Tibial nerve (tissue), 4 donors: Measurements from ENCODE around the gene ST3GAL3. TPM values are rescaled to one million over a fixed set of nuclear protein-coding genes. Genes with fewer than 3 reads are reported as not detected.

Experiments used
- DNase-seq, 2 donors: peaks; one replicate each; pipeline ENCODE4 v3.0.0-alpha.2; 2019; ENCODE audit warnings: low spot score in 2 of 2
- H3K27ac ChIP-seq, 4 donors: fragments of 200-600 bp; sonication (generic) in 3 of 4; one replicate each; pipeline ENCODE4 v1.5.1; 2017 to 2019; ENCODE audit warnings: mild to moderate bottlenecking in 1 of 4
- H3K27me3 ChIP-seq, 2 donors: fragments of 200-600 bp; sonication (generic) in 1 of 2; one replicate each; pipeline versions ENCODE4 v1.5.1 to v1.6.0; 2017 to 2019
- H3K36me3 ChIP-seq, 3 donors: fragments of 200-600 bp; sonication (generic); one replicate each; pipeline ENCODE4 v1.5.1; 2018 to 2019
- H3K4me1 ChIP-seq, 4 donors: fragments of 200-600 bp; sonication (generic) in 3 of 4; one replicate each; pipeline ENCODE4 v1.5.1; 2017 to 2019
- H3K4me3 ChIP-seq, 4 donors: fragments of 200-600 bp; sonication (generic) in 3 of 4; one replicate each; pipeline ENCODE4 v1.5.1; 2017 to 2019; ENCODE audit warnings: mild to moderate bottlenecking in 1 of 4, moderate library complexity in 1 of 4
- H3K9me3 ChIP-seq, 4 donors: fragments of 200-600 bp; sonication (generic) in 3 of 4; one replicate each; pipeline ENCODE4 v1.5.1; 2017 to 2019
- EP300 ChIP-seq, 2 donors: sonication (generic); formaldehyde crosslinking; IDR thresholded peaks; one replicate each; pipeline ENCODE4 v1.6.1; 2017; ENCODE audit warnings: antibody characterized with exemption in 2 of 2, mild to moderate bottlenecking in 1 of 2
- POLR2A ChIP-seq, 2 donors: fragments of 450-650 bp; IDR thresholded peaks; one replicate each; pipeline ENCODE4 v1.6.1; 2017; ENCODE audit warnings: antibody characterized with exemption in 2 of 2, mild to moderate bottlenecking in 2 of 2, moderate library complexity in 2 of 2
- WGBS, 2 donors: methylation state at CpG; one replicate each; pipeline ENCODE4 v1.1.5; 2018; 5-methylcytosine and 5-hydroxymethylcytosine counted together
- total RNA-seq, 4 donors: library from RNA; depleted of rRNA; stranded (reverse); fragments of >200 nt; gene quantifications; one replicate each; pipeline ENCODE4 v1.1.0, GENCODE V29; 2016
- TF ChIP-seq, protein P1 (sequence below), 5 experiments: fragments of 200-600 bp in 3 of 5; fragments of 450-650 bp in 2 of 5; sonication (generic) in 3 of 5; IDR thresholded peaks; one replicate each; pipeline ENCODE4 v1.5.1; 2016 to 2019; ENCODE audit warnings: antibody characterized with exemption in 5 of 5, mild to moderate bottlenecking in 3 of 5, moderate library complexity in 2 of 5

ST3GAL3 gene
- total RNA-seq, 4 donors from 2014 or later = 20.7 to 27.0 (median 24.1) TPM

DNA sequence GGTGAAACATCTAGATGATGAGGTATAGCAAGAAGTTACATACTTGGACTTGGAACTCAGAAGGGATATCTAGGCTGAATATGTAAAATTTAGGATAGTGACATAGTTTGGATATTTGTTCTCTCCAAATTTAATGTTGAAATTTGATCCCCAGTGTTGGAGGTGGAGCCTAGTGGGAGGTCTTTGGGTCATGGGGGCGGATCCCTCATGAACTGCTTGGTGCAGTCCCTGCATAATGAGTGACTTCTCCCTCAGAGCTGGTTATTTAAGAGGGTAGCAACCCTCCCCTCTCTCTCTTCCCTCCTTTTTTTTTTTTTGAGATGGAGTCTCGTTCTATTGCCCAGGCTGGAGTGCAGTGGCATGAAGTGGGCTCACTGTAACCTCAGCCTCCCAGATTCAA lies 15.5 kb downstream of the ST3GAL3 start:
- WGBS, 2 donors = 96% methylated on average over 2 of the region's 2 CpGs
- DNase-seq = no peak
- TF ChIP-seq EP300 (IDR thresholded peaks at IDR 0.05) (no peak), POLR2A (IDR thresholded peaks at IDR 0.05) (no peak)
- TF ChIP-seq, protein P1, sequence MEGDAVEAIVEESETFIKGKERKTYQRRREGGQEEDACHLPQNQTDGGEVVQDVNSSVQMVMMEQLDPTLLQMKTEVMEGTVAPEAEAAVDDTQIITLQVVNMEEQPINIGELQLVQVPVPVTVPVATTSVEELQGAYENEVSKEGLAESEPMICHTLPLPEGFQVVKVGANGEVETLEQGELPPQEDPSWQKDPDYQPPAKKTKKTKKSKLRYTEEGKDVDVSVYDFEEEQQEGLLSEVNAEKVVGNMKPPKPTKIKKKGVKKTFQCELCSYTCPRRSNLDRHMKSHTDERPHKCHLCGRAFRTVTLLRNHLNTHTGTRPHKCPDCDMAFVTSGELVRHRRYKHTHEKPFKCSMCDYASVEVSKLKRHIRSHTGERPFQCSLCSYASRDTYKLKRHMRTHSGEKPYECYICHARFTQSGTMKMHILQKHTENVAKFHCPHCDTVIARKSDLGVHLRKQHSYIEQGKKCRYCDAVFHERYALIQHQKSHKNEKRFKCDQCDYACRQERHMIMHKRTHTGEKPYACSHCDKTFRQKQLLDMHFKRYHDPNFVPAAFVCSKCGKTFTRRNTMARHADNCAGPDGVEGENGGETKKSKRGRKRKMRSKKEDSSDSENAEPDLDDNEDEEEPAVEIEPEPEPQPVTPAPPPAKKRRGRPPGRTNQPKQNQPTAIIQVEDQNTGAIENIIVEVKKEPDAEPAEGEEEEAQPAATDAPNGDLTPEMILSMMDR (IDR thresholded peaks at IDR 0.05) = no peak
- no peaks in the 10 kb centered on the region for H3K36me3 ChIP-seq
- no peaks in the 10 kb centered on the region for H3K9me3 ChIP-seq
- H3K27ac ChIP-seq = no peak overlapping the region
- peaks cover 0 to 17% (median 4%) of the 10 kb centered on the region in 4 donors for H3K4me1 ChIP-seq
- no peaks in the 10 kb centered on the region for H3K27me3 ChIP-seq
- H3K4me3 ChIP-seq = no peak overlapping the region

DNA sequence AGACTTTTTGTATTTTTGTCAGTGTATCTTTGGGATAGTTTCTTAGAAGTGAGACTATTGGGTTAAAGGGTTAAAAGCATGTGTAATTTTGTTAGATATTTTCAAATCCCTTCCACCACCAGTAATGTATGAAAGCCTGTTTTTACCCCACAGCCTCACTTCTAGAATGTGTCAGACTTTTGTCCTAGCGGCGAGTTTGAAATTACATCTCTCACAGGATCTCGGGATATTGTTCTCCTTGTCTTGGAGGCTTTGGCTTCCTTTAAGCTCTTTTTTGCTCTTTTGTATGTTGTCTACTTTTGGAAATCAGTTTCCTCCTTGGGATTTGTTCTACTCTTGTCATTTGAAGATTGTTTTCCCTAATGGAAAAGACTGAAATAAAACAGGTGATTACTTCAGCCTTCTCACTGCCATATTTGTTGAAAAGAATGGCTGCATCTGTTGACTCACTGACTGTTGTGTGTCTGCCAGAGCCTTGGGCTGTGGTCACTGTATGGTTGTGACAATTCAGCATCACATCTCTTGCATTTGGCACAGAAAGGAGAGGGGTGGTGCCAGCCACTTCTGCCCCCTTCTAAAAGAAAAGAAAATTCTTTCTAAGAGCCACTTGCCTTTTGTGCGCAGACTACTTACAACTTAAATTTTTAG lies 22.6 kb downstream of the ST3GAL3 start:
- 49 to 60% methylated on average over 4 of the region's 4 CpGs for WGBS, 2 donors
- Histone ChIP-seq H3K9me3 (no peaks in the 10 kb centered on the region), H3K4me1 (peaks cover 0 to 4% (median 0%) of the 10 kb centered on the region in 4 donors), H3K27me3 (no peaks in the 10 kb centered on the region), H3K27ac (peak overlapping the region in 1 of 4 donors; percentile 38), H3K36me3 (no peaks in the 10 kb centered on the region), H3K4me3 (no peak overlapping the region)
- TF ChIP-seq EP300 (IDR thresholded peaks at IDR 0.05) = no peak
- TF ChIP-seq POLR2A (IDR thresholded peaks at IDR 0.05) = no peak
- TF ChIP-seq, protein P1 (IDR thresholded peaks at IDR 0.05) = no peak
- no peak for DNase-seq

DNA sequence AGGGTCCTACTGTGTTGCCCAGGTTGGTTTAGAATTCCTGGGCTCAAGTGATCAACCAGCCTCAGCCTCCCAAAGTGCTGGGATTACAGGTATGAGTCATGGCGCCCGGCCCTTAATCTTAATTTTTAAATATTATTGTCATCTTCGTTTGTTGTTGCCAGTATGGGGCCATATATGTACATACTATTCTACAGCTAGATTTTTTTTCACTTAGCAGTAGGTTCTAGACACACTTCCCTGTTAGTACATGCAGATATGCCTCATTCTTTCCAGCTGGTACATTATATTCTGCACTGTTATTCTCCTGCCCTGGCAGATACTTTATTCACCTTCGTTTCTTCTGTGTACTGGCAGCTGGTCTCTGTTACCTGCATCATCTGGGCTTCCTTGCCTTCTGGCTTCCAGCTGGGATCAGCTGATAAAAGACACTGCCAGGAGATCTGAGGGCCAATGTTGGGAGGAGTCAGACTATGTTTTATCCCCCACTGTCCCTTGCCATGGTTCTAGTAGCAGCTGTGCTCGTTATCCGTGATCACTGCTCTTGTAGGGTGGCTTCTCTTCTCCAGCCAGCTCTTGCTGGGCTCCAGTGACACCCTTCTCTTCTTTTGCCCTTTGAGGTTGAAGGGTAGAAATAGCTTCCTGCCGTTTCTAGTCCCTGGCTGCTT lies 24.7 kb downstream of the ST3GAL3 start:
- Histone ChIP-seq H3K9me3 (no peaks in the 10 kb centered on the region), H3K27ac (no peak overlapping the region), H3K4me3 (no peak overlapping the region), H3K36me3 (peaks cover 0 to 14% (median 0%) of the 10 kb centered on the region in 3 donors), H3K4me1 (peaks cover 0 to 4% (median 0%) of the 10 kb centered on the region in 4 donors), H3K27me3 (no peaks in the 10 kb centered on the region)
- 68 to 75% methylated on average over 7 of the region's 7 CpGs for WGBS, 2 donors
- no peak for DNase-seq
- TF ChIP-seq POLR2A (IDR thresholded peaks at IDR 0.05) = no peak
- TF ChIP-seq EP300 (IDR thresholded peaks at IDR 0.05) = no peak

DNA sequence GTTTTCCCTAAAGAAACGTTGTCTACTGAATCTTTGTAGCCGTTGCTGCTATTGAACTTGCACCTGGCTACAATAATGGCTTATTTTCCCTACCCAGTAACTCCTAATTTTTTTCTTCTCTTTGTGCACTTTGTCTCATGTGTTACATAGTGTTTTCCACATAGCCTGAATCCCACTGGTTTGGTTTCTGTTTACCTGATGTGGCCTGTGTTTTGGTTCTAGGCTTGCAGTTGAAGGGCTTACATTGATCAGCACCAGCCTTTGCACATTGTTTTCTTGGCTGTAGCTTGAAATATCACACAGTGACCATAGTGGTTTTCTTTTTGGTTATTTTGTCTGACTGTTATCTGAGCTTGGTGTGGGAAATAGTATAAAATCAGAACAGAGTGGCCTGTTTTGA lies 29.5 kb downstream of the ST3GAL3 start:
- Histone ChIP-seq H3K4me1 (no peaks in the 10 kb centered on the region), H3K27me3 (no peaks in the 10 kb centered on the region), H3K36me3 (peaks cover 0 to 47% (median 0%) of the 10 kb centered on the region in 3 donors), H3K27ac (no peak overlapping the region), H3K4me3 (no peak overlapping the region), H3K9me3 (no peaks in the 10 kb centered on the region)
- no peak for TF ChIP-seq EP300 (IDR thresholded peaks at IDR 0.05)
- TF ChIP-seq POLR2A (IDR thresholded peaks at IDR 0.05) = no peak
- TF ChIP-seq, protein P1 (IDR thresholded peaks at IDR 0.05) = no peak
- DNase-seq = no peak
- WGBS, 2 donors = 45 to 59% methylated on average over 2 of the region's 2 CpGs

DNA sequence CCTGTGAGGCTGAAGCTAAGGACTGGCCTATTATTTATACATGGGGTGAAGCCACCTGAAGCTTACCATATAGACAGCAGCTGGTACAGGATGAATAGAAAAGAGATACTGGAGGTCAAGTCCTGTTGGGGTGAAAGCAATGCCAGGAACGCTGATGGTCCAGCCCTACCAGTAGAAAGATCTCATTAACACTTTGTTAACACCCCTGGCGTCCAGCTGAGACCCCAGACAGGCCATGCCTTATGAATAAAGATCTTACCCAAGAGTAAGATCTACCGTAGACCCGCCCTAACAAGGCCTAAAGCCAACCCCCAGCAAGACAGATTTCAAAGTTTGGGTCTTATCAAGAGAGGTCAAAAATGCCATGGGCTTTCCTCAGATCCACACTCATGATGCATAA lies 34.7 kb downstream of the ST3GAL3 start:
- Histone ChIP-seq H3K27ac (no peak overlapping the region), H3K27me3 (no peaks in the 10 kb centered on the region), H3K9me3 (no peaks in the 10 kb centered on the region), H3K4me1 (no peaks in the 10 kb centered on the region), H3K36me3 (peaks cover 0 to 45% (median 0%) of the 10 kb centered on the region in 3 donors), H3K4me3 (no peak overlapping the region)
- no peak for DNase-seq
- 73 to 75% methylated on average over 4 of the region's 4 CpGs for WGBS, 2 donors
- TF ChIP-seq, protein P1 (IDR thresholded peaks at IDR 0.05) = no peak
